Peyer's patch (tissue), 4 donors: ENCODE measurements around the gene RAB40B.

Experiments used
- CTCF ChIP-seq, 6 experiments: fragments of 450-650 bp in 4 of 6; fragments of 200-600 bp in 2 of 6; sonication (generic) in 1 of 6; IDR thresholded peaks; one replicate each; pipeline ENCODE4 v1.5.1; 2017 to 2019; ENCODE audit warnings: antibody characterized with exemption in 6 of 6, mild to moderate bottlenecking in 3 of 6, moderate library complexity in 1 of 6
- POLR2A ChIP-seq, 2 donors: fragments of 450-650 bp; IDR thresholded peaks; one replicate each; pipeline ENCODE4 v1.5.1; 2017; ENCODE audit warnings: antibody characterized with exemption in 2 of 2, mild to moderate bottlenecking in 2 of 2, moderate library complexity in 2 of 2

- no peak for TF ChIP-seq CTCF (IDR thresholded peaks at IDR 0.05)
- TF ChIP-seq POLR2A (IDR thresholded peaks at IDR 0.05): no peak
Observed at GRCh38 chr17:82662711-82663261, 35.7 kb downstream of the RAB40B start.
